Measurements from ENCODE around the gene SPATA21. TPM values are rescaled to one million over a fixed set of nuclear protein-coding genes. Genes with fewer than 3 reads are reported as not detected.
"Not testable (repeated sequence)": the region's sequence is repeated elsewhere in the genome, so short reads cannot be mapped to it uniquely, and the experiment has no call there.

Gene SPATA21
- total and polyA plus RNA-seq, 2 donors from 2014 or later, result not detected

- H3K4me1 ChIP-seq (ENCODE audit: control insufficient read depth in 2 of 3, insufficient read depth in 2 of 3, low read depth in 1 of 3, low read length in 3 of 3), result no peaks in the 10 kb centered on the region
- no peak for DNase-seq
- H3K9me3 ChIP-seq (ENCODE audit: control insufficient read depth in 2 of 3, insufficient read depth in 1 of 3, low read length in 3 of 3), result no peaks in the 10 kb centered on the region
- TF ChIP-seq CTCF (IDR thresholded peaks at IDR 0.05; ENCODE audit: borderline replicate concordance, extremely low read depth, insufficient read depth), result no peak
- intact Hi-C loops (cut with DNase I), result no loop called here
- H3K27ac ChIP-seq (ENCODE audit: low read depth in 2 of 2, low read length in 2 of 2), result no peak overlapping the region
- H3K4me3 ChIP-seq (ENCODE audit: low read length in 3 of 3), result no peak overlapping the region
- no peaks in the 10 kb centered on the region for H3K27me3 ChIP-seq (ENCODE audit: control insufficient read depth, insufficient read depth, low read length)
- peaks cover 5 to 30% (median 26%) of the 10 kb centered on the region in 3 donors for H3K36me3 ChIP-seq (ENCODE audit: control insufficient read depth in 2 of 3, insufficient read depth in 3 of 3, low read length in 3 of 3)
- FAIRE-seq, result no peak
- no peak overlapping the region for H3K9ac ChIP-seq (ENCODE audit: low read length in 3 of 3)
Observed at GRCh38 chr1:16458831-16459230, 21.6 kb upstream of the SPATA21 start.

- DNase-seq; H3K9ac ChIP-seq (ENCODE audit: low read length in 3 of 3); H3K4me1 ChIP-seq (ENCODE audit: control insufficient read depth in 2 of 3, insufficient read depth in 2 of 3, low read depth in 1 of 3, low read length in 3 of 3); H3K4me3 ChIP-seq (ENCODE audit: low read length in 3 of 3); intact Hi-C loops (cut with DNase I); FAIRE-seq; H3K27ac ChIP-seq (ENCODE audit: low read depth in 2 of 2, low read length in 2 of 2); H3K9me3 ChIP-seq (ENCODE audit: control insufficient read depth in 2 of 3, insufficient read depth in 1 of 3, low read length in 3 of 3); H3K27me3 ChIP-seq (ENCODE audit: control insufficient read depth, insufficient read depth, low read length): not testable (repeated sequence)
- peaks cover 2 to 32% (median 30%) of the 10 kb centered on the region in 3 donors for H3K36me3 ChIP-seq (ENCODE audit: control insufficient read depth in 2 of 3, insufficient read depth in 3 of 3, low read length in 3 of 3)
Observed at GRCh38 chr1:16456151-16456550, 18.9 kb upstream of the SPATA21 start.

GRCh38 chr1:16454909-16455308, 17.7 kb upstream of the SPATA21 start:
- H3K27me3 ChIP-seq (ENCODE audit: control insufficient read depth, insufficient read depth, low read length); H3K4me3 ChIP-seq (ENCODE audit: low read length in 3 of 3); DNase-seq; FAIRE-seq; H3K4me1 ChIP-seq (ENCODE audit: control insufficient read depth in 2 of 3, insufficient read depth in 2 of 3, low read depth in 1 of 3, low read length in 3 of 3); H3K9ac ChIP-seq (ENCODE audit: low read length in 3 of 3); H3K9me3 ChIP-seq (ENCODE audit: control insufficient read depth in 2 of 3, insufficient read depth in 1 of 3, low read length in 3 of 3); intact Hi-C loops (cut with DNase I); H3K27ac ChIP-seq (ENCODE audit: low read depth in 2 of 2, low read length in 2 of 2): not testable (repeated sequence)
- H3K36me3 ChIP-seq (ENCODE audit: control insufficient read depth in 2 of 3, insufficient read depth in 3 of 3, low read length in 3 of 3), result peaks cover 2 to 33% (median 30%) of the 10 kb centered on the region in 3 donors

GRCh38 chr1:16451841-16452528, 14.8 kb upstream of the SPATA21 start:
- no peak for TF ChIP-seq CTCF (IDR thresholded peaks at IDR 0.05; ENCODE audit: borderline replicate concordance, extremely low read depth, insufficient read depth)
- no peak overlapping the region for H3K4me3 ChIP-seq (ENCODE audit: low read length in 3 of 3)
- no peak for FAIRE-seq
- peaks cover 12 to 40% (median 39%) of the 10 kb centered on the region in 3 donors for H3K36me3 ChIP-seq (ENCODE audit: control insufficient read depth in 2 of 3, insufficient read depth in 3 of 3, low read length in 3 of 3)
- no peak overlapping the region for H3K27ac ChIP-seq (ENCODE audit: low read depth in 2 of 2, low read length in 2 of 2)
- no peak overlapping the region for H3K9ac ChIP-seq (ENCODE audit: low read length in 3 of 3)
- DNase-seq, result no peak
- H3K4me1 ChIP-seq (ENCODE audit: control insufficient read depth in 2 of 3, insufficient read depth in 2 of 3, low read depth in 1 of 3, low read length in 3 of 3), result no peaks in the 10 kb centered on the region
- H3K27me3 ChIP-seq (ENCODE audit: control insufficient read depth, insufficient read depth, low read length), result no peaks in the 10 kb centered on the region
- no peaks in the 10 kb centered on the region for H3K9me3 ChIP-seq (ENCODE audit: control insufficient read depth in 2 of 3, insufficient read depth in 1 of 3, low read length in 3 of 3)
- intact Hi-C loops (cut with DNase I), result no loop called here
